Endometrial microvascular endothelial cells (primary cell): ENCODE measurements around the gene RAPGEF2. TPM values are rescaled to one million over a fixed set of nuclear protein-coding genes. Genes with fewer than 3 reads are reported as not detected.
"Not testable (repeated sequence)": the region's sequence is repeated elsewhere in the genome, so short reads cannot be mapped to it uniquely, and the experiment has no call there.

Experiments
- in situ Hi-C: cut with HindIII; loops from 2 replicates; pipeline ENCODE4 v1.10.0; 2017; ENCODE audit warnings: low sequenced_read_pairs, low pct_unique_long_range_greater_than_20kb; ENCODE audit errors: inconsistent ontology term
- total RNA-seq: library from RNA; depleted of rRNA; stranded (reverse); fragments of >200 nt; gene quantifications from one replicate; pipeline ENCODE4 v1.2.3, GENCODE V29; 2015; ENCODE audit errors: inconsistent ontology term

RAPGEF2 gene
- total RNA-seq, 1 donor from 2014 or later = 43.6 TPM

- in situ Hi-C loops = no loop called here
Observed at GRCh38 chr4:159366966-159367780, 264.3 kb downstream of the RAPGEF2 start.

- in situ Hi-C loops = no loop called here
Observed at GRCh38 chr4:159367781-159368080, 264.9 kb downstream of the RAPGEF2 start.

GRCh38 chr4:159368320-159368719 lies 265.4 kb downstream of the RAPGEF2 start:
- in situ Hi-C loops = no loop called here

- in situ Hi-C loops = no loop called here
Observed at GRCh38 chr4:159369256-159369655, 266.4 kb downstream of the RAPGEF2 start.

GRCh38 chr4:159370286-159370685 lies 267.4 kb downstream of the RAPGEF2 start:
- in situ Hi-C loops = no loop called here

- in situ Hi-C loops = no loop called here
Observed at GRCh38 chr4:159374749-159375530, 272.1 kb downstream of the RAPGEF2 start.

- in situ Hi-C loops = no loop called here
Observed at GRCh38 chr4:159376289-159376688, 273.4 kb downstream of the RAPGEF2 start.

- in situ Hi-C loops = no loop called here
Observed at GRCh38 chr4:159378056-159378616, 275.3 kb downstream of the RAPGEF2 start.

GRCh38 chr4:159379064-159379463 lies 276.2 kb downstream of the RAPGEF2 start:
- in situ Hi-C loops = not testable (repeated sequence)

GRCh38 chr4:159379836-159380235 lies 277.0 kb downstream of the RAPGEF2 start:
- in situ Hi-C loops = no loop called here

- in situ Hi-C loops = no loop called here
Observed at GRCh38 chr4:159382856-159383561, 280.1 kb downstream of the RAPGEF2 start.

- in situ Hi-C loops = no loop called here
Observed at GRCh38 chr4:159383562-159383931, 280.7 kb downstream of the RAPGEF2 start.

GRCh38 chr4:159384017-159384416 lies 281.1 kb downstream of the RAPGEF2 start:
- in situ Hi-C loops = no loop called here

GRCh38 chr4:159384632-159385031 lies 281.8 kb downstream of the RAPGEF2 start:
- in situ Hi-C loops = no loop called here

GRCh38 chr4:159386620-159387019 lies 283.7 kb downstream of the RAPGEF2 start:
- in situ Hi-C loops = no loop called here

- in situ Hi-C loops = no loop called here
Observed at GRCh38 chr4:159389756-159390155, 286.9 kb downstream of the RAPGEF2 start.

GRCh38 chr4:159390648-159391047 lies 287.8 kb downstream of the RAPGEF2 start:
- in situ Hi-C loops = no loop called here

- in situ Hi-C loops = no loop called here
Observed at GRCh38 chr4:159395693-159396092, 292.8 kb downstream of the RAPGEF2 start.

GRCh38 chr4:159396151-159396550 lies 293.3 kb downstream of the RAPGEF2 start:
- in situ Hi-C loops = no loop called here
